ENCODE data around the gene SLX4.

Gene SLX4

GRCh38 chr16:3580251-3580651 is 31.2 kb downstream of the SLX4 start:
- DNase-seq = no peak

GRCh38 chr16:3579776-3580175 is 31.6 kb downstream of the SLX4 start:
- no peak for DNase-seq

DNA sequence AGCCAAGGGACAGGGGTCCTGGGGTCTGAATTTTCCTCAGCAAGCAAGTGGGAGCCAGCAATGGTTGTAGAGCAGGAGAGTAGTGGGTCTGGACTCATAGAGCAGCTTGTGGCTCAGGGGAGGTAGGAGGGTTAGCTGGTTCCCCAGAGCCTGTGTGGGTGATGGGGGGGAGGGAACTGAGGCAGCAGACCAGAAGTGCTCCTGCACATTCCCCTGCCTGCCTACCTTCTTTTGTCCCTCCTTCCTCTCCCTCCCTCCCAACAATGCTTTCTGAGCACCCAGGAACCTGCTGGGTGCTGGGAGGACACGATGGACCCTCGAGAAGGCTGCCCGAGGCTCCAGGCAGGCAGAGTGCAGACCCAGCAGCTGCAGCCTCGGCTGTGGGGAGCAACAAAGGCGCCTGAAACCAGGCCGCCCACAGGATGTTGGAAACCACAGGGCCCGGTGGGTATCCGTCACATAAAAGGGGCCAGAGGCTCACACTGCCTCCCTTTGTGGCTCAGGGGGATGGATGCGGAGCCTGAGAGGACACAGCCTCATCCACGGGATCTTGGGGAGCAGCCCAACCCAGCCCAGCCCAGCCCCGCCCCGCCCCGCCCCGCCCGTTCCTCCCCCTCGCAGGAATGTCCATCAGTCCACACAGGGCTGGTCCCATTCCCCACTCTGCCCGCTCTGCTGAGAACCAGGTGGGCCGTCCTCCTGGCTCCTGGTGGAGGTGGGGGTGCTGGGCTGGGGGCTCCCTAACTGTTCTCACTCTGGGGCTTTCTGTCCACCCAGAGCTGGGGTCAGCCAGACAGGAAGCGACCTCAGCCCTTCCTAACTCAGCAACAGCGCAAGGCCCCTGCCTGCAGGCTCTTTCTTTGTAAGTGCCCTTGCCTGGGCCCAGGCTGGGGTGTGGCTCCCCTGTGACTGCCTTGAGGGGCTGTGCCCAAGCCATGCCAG is 32.5 kb downstream of the SLX4 start:
- no peak for DNase-seq

GRCh38 chr16:3578121-3578520 is 33.3 kb downstream of the SLX4 start:
- DNase-seq = no peak

DNA sequence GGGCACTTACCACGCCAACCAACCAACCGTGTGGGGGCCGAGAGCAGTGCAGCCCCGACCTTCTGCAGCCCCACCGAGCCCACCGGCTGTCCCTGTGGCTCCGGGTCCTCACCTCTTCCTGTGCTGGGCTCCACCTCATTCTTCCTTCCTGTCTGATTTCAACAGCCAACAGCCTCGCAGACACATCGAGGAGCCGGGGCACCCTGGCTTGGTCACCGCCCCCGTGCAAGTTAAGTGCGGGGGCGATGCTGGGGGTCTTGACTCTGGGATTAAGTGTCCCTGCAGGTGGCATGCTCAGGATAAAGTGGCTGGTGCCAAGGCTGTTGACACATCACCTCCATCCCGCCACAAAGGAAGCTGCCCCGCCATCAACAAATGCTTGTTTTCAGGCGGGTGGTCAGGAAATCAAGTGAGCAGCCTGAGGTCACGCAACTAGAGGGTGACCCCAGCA is 34.1 kb downstream of the SLX4 start, which contains the start of gene NLRC3:
Gene NLRC3 (minus strand): TSS at position 102 of the 451 bp plus-strand sequence. CDS start 12,367 bp downstream, outside the sequence.
- DNase-seq = no peak

GRCh38 chr16:3576211-3576610 is 35.2 kb downstream of the SLX4 start:
- no peak for DNase-seq

GRCh38 chr16:3575491-3575890 is 35.9 kb downstream of the SLX4 start:
- DNase-seq = no peak

DNA sequence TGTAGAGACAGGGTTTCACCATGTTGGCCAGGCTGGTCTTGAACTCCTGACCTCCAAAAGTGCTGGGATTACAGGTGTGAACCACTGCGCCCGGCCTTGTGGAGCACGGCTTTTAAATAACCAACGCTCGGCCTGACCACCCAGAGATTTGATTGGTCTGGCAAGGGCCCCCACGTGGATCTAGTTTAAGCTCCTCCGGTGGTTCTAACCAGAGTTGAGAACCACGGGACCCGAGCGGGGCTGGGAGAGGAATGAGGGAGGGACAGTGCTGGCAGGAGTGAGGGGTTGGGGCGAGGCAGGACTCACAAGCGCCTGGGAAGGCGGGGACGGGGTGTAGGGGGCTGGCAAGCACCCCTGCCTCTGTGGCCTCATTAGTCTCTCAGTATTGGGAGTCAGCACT is 37.2 kb downstream of the SLX4 start:
- DNase-seq = no peak

- no peak for DNase-seq
These were observed 38.1 kb downstream of the SLX4 start for GRCh38 chr16:3573146-3573815.

- DNase-seq = no peak
These were observed 40.9 kb downstream of the SLX4 start for GRCh38 chr16:3570420-3571062.

DNA sequence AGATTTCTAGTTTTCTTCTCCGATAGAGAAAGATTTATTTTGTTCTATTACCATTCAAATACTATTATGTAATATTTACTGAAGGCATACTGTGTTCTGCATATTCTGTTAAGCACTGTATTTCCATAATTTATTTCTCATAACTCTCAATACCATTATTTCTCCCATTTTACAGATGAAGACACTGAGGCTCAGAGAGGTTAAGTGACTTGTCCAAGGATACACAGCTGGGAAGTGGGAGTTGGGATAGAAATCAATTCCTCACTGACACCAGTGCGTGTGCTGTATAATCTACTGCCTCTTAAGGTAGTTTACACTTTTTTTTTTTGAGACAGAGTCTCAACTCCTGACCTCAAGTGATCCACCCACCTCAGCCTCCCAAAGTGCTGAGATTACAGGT is 41.6 kb downstream of the SLX4 start:
- DNase-seq = no peak

- DNase-seq = no peak
These were observed 44.4 kb downstream of the SLX4 start for GRCh38 chr16:3566990-3567389.

GRCh38 chr16:3564889-3565141 is 46.6 kb downstream of the SLX4 start:
- DNase-seq = no peak

GRCh38 chr16:3564130-3564888 is 47.1 kb downstream of the SLX4 start:
- DNase-seq = no peak

DNA sequence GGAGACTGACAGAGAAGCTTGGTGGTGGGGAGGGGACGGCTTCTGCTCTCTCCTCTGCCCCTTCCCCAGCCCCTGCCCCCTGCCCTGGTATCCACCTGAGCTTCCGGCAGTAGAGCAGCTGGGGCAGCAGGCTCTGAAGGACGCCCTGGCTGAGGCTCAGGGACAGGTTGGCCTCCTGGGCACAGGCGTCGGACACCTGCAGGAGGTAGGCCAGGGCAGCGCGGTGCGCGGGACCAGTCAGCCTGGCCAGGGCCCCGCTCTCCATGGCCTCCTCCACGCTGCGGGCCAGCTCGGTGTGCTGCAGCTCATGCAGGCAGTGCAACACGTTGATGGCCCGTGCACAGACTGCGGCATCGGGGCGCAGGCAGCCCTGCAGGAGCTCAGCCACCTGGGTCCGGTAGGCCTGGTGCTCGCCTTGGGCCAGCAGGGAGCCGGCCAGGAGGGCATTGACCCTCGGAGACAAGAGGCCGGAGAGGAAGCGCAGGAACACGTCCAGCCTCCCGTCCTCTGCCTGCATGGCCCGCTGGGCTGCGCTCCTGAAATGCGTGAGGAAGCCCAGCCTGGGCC is 48.4 kb downstream of the SLX4 start:
- DNase-seq = no peak

- DNase-seq = no peak
These were observed 49.8 kb downstream of the SLX4 start for GRCh38 chr16:3561626-3562025.

GRCh38 chr16:3554351-3554928 is 57.0 kb downstream of the SLX4 start:
- DNase-seq = no peak

- no peak for DNase-seq
These were observed 58.1 kb downstream of the SLX4 start for GRCh38 chr16:3553138-3553923.

- no peak for DNase-seq
These were observed 60.3 kb downstream of the SLX4 start for GRCh38 chr16:3550851-3551847.

- DNase-seq = no peak
These were observed 61.5 kb downstream of the SLX4 start for GRCh38 chr16:3549906-3550305.
